Activated CD8-positive, alpha-beta T cell treated with anti-CD3 and anti-CD28 coated beads for 36 hours (primary cell): Measurements from ENCODE around the gene LRIF1. TPM values are rescaled to one million over a fixed set of nuclear protein-coding genes. Genes with fewer than 3 reads are reported as not detected.

ENCODE experiments used
- ATAC-seq: fragments of 200-7000 bp; cut with Tn5 transposase; one replicate; pipeline ENCODE4 v1.10.0; 2021; ENCODE audit warnings: mild to moderate bottlenecking, moderate library complexity
- CTCF ChIA-PET: fragments of 350-600 bp; sonication (Branson Sonifier 250); formaldehyde crosslinking; loops from one replicate; lab custom pipeline; 2021; ENCODE audit warnings: antibody characterized with exemption; lab: Charles Lee
- POLR2A ChIA-PET: fragments of 350-600 bp; sonication (Branson Sonifier 250); formaldehyde crosslinking; loops from one replicate; lab custom pipeline; 2021; ENCODE audit warnings: antibody characterized with exemption; lab: Charles Lee
- DNase-seq: peaks from one replicate; pipeline ENCODE4 v3.0.0-alpha.2; 2020
- H3K27ac Mint-ChIP-seq: one replicate; pipeline ENCODE4 v1.8.0; 2021; ENCODE audit warnings: mild to moderate bottlenecking, mixed read lengths
- H3K27me3 Mint-ChIP-seq: one replicate; pipeline ENCODE4 v1.8.0; 2021; ENCODE audit warnings: mixed read lengths
- H3K36me3 Mint-ChIP-seq: one replicate; pipeline ENCODE4 v1.8.0; 2021; ENCODE audit warnings: low read depth, mixed read lengths
- H3K4me1 Mint-ChIP-seq: one replicate; pipeline ENCODE4 v1.8.0; 2021; ENCODE audit warnings: low read depth, mixed read lengths
- H3K4me3 Mint-ChIP-seq: one replicate; pipeline ENCODE4 v1.8.0; 2021; ENCODE audit warnings: mild to moderate bottlenecking, moderate library complexity, mixed read lengths
- H3K9me3 Mint-ChIP-seq: one replicate; pipeline ENCODE4 v1.8.0; 2021; ENCODE audit warnings: mixed read lengths
- CTCF ChIP-seq: fragments of 200-600 bp; IDR thresholded peaks from one replicate; pipeline ENCODE4 v1.8.0; 2022; ENCODE audit warnings: antibody characterized with exemption, mild to moderate bottlenecking
- intact Hi-C: fragments of 100-400 bp; cut with micrococcal nuclease; formaldehyde crosslinking; loops from one replicate; pipeline ENCODE4 v1.10.0; 2022
- total RNA-seq, 2 experiments: library from RNA; stranded (reverse); gene quantifications; one replicate each; pipeline ENCODE4 v1.2.3, GENCODE V29; 2021

The LRIF1 gene
- total RNA-seq, 2 experiments from 2014 or later, result 16.0 to 16.1 TPM

GRCh38 chr1:110961902-110962301, 1.8 kb downstream of the LRIF1 start:
- Mint-ChIP-seq H3K27ac (no peak overlapping the region), H3K4me1 (peaks cover 37% of the 10 kb centered on the region), H3K9me3 (peaks cover 27% of the 10 kb centered on the region), H3K27me3 (no peaks in the 10 kb centered on the region), H3K4me3 (peak overlapping the region; percentile 31), H3K36me3 (peaks cover 53% of the 10 kb centered on the region)
- ChIA-PET CTCF (interaction anchor here (1.1 to 1.9 kb wide), 2 partner anchors 69 to 179 kb away, joined by 3 to 4 read pairs; no protein-coding TSS in a partner anchor), POLR2A (no interaction called here)
- ATAC-seq (no peak), DNase-seq (no peak)
- no peak for TF ChIP-seq CTCF
- intact Hi-C loops, result loop anchor here (2.0 kb wide), 1 partner anchor 81 kb away; no protein-coding TSS in a partner anchor

GRCh38 chr1:110960777-110961420, 2.8 kb downstream of the LRIF1 start:
- peaks cover 27% of the 10 kb centered on the region for H3K9me3 Mint-ChIP-seq
- H3K36me3 Mint-ChIP-seq, result peaks cover 53% of the 10 kb centered on the region
- H3K4me3 Mint-ChIP-seq, result no peak overlapping the region

GRCh38 chr1:110957798-110958197, 5.9 kb downstream of the LRIF1 start:
- no peak for DNase-seq
- H3K36me3 Mint-ChIP-seq, result peaks cover 42% of the 10 kb centered on the region
- no peak overlapping the region for H3K4me3 Mint-ChIP-seq
- ChIA-PET CTCF (no interaction called here), POLR2A (interaction anchor here (1.1 kb wide), 1 partner anchor 85 kb away, joined by 3 read pairs; the partner anchor contains the start of gene CD53)
- no peaks in the 10 kb centered on the region for H3K27me3 Mint-ChIP-seq
- no peak for TF ChIP-seq CTCF
- H3K27ac Mint-ChIP-seq, result no peak overlapping the region
- H3K9me3 Mint-ChIP-seq, result peaks cover 20% of the 10 kb centered on the region
- intact Hi-C loops, result no loop called here
- ATAC-seq, result no peak
- peaks cover 24% of the 10 kb centered on the region for H3K4me1 Mint-ChIP-seq

More at GRCh38 chr1:110960777-110961420, 2.8 kb downstream of the LRIF1 start:
- no peak for DNase-seq
- ChIA-PET CTCF (interaction anchor here (1.1 to 1.9 kb wide), 3 partner anchors 70 to 178 kb away, joined by 3 to 4 read pairs (median 4); no protein-coding TSS in a partner anchor), POLR2A (no interaction called here)
- no peaks in the 10 kb centered on the region for H3K27me3 Mint-ChIP-seq
- intact Hi-C loops, result no loop called here
- H3K4me1 Mint-ChIP-seq, result peaks cover 37% of the 10 kb centered on the region
- no peak overlapping the region for H3K27ac Mint-ChIP-seq
- ATAC-seq, result no peak
- TF ChIP-seq CTCF, result no peak

GRCh38 chr1:110956586-110956985, 7.1 kb downstream of the LRIF1 start:
- intact Hi-C loops, result no loop called here
- ChIA-PET CTCF (no interaction called here), POLR2A (no interaction called here)
- ATAC-seq (no peak), DNase-seq (no peak)
- peaks cover 26% of the 10 kb centered on the region for H3K9me3 Mint-ChIP-seq
- H3K4me3 Mint-ChIP-seq, result no peak overlapping the region
- H3K36me3 Mint-ChIP-seq, result peaks cover 44% of the 10 kb centered on the region
- H3K27ac Mint-ChIP-seq, result no peak overlapping the region
- H3K4me1 Mint-ChIP-seq, result peaks cover 16% of the 10 kb centered on the region
- TF ChIP-seq CTCF, result no peak
- H3K27me3 Mint-ChIP-seq, result no peaks in the 10 kb centered on the region

GRCh38 chr1:110953031-110953430, 10.7 kb downstream of the LRIF1 start:
- H3K36me3 Mint-ChIP-seq, result peaks cover 53% of the 10 kb centered on the region
- no peak for TF ChIP-seq CTCF
- no peak for ATAC-seq
- H3K4me1 Mint-ChIP-seq, result peaks cover 8% of the 10 kb centered on the region
- no peak overlapping the region for H3K27ac Mint-ChIP-seq
- ChIA-PET POLR2A (no interaction called here), CTCF (interaction anchor here (0.9 to 1.5 kb wide), 3 partner anchors 11 to 172 kb away, joined by 3 read pairs; no protein-coding TSS in a partner anchor)
- H3K9me3 Mint-ChIP-seq, result peaks cover 19% of the 10 kb centered on the region
- intact Hi-C loops, result no loop called here
- no peak for DNase-seq
- H3K27me3 Mint-ChIP-seq, result no peaks in the 10 kb centered on the region
- H3K4me3 Mint-ChIP-seq, result no peak overlapping the region
